ENCODE data around the gene THUMPD3. TPM values are rescaled to one million over a fixed set of nuclear protein-coding genes. Genes with fewer than 3 reads are reported as not detected.

Gene THUMPD3
- total RNA-seq, 1 donor from 2014 or later, result 58.6 TPM

GRCh38 chr3:9345041-9345440 is 17.8 kb upstream of the THUMPD3 start:
- Mint-ChIP-seq H3K4me3 (no peak overlapping the region), H3K27me3 (no peaks in the 10 kb centered on the region), H3K9me3 (no peaks in the 10 kb centered on the region), H3K27ac (no peak overlapping the region), H3K4me1 (no peaks in the 10 kb centered on the region), H3K36me3 (ENCODE audit: low read depth) (no peaks in the 10 kb centered on the region)
- intact Hi-C loops (cut with micrococcal nuclease), result no loop called here
- no peak for DNase-seq

- H3K36me3 Mint-ChIP-seq (ENCODE audit: low read depth), result no peaks in the 10 kb centered on the region
- DNase-seq, result no peak
- no peaks in the 10 kb centered on the region for H3K27me3 Mint-ChIP-seq
- no peaks in the 10 kb centered on the region for H3K9me3 Mint-ChIP-seq
- H3K27ac Mint-ChIP-seq, result no peak overlapping the region
- intact Hi-C loops (cut with micrococcal nuclease), result no loop called here
- H3K4me3 Mint-ChIP-seq, result no peak overlapping the region
- H3K4me1 Mint-ChIP-seq, result no peaks in the 10 kb centered on the region
These were observed 16.7 kb upstream of the THUMPD3 start for GRCh38 chr3:9346141-9346540.

DNA sequence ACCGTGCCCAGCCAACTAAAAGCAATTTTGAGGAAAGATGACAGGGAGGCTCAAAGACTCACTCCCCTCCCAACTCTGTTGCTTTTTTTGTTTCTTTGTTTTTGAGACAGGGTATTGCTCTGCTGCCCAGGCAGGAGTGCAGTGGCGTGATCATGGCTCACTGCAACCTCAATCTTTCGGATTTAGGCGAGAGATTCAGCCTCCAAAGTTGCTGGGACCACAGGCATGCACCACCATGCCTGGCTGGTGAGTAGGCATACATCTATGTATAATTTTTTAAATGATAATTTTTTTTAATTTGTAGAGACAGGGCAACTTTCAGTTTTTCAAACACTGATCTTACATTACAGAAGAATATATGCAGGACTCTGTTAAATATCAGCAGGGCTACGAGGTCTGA is 15.8 kb upstream of the THUMPD3 start:
- H3K27me3 Mint-ChIP-seq, result no peaks in the 10 kb centered on the region
- intact Hi-C loops (cut with micrococcal nuclease), result no loop called here
- no peaks in the 10 kb centered on the region for H3K36me3 Mint-ChIP-seq (ENCODE audit: low read depth)
- H3K27ac Mint-ChIP-seq, result no peak overlapping the region
- DNase-seq, result no peak
- H3K9me3 Mint-ChIP-seq, result no peaks in the 10 kb centered on the region
- H3K4me3 Mint-ChIP-seq, result no peak overlapping the region
- no peaks in the 10 kb centered on the region for H3K4me1 Mint-ChIP-seq

- no peak overlapping the region for H3K27ac Mint-ChIP-seq
- H3K36me3 Mint-ChIP-seq (ENCODE audit: low read depth), result no peaks in the 10 kb centered on the region
- no peaks in the 10 kb centered on the region for H3K27me3 Mint-ChIP-seq
- no peak overlapping the region for H3K4me3 Mint-ChIP-seq
- intact Hi-C loops (cut with micrococcal nuclease), result no loop called here
- H3K4me1 Mint-ChIP-seq, result no peaks in the 10 kb centered on the region
- H3K9me3 Mint-ChIP-seq, result no peaks in the 10 kb centered on the region
- DNase-seq, result no peak
These were observed 15.0 kb upstream of the THUMPD3 start for GRCh38 chr3:9347887-9348286.

DNA sequence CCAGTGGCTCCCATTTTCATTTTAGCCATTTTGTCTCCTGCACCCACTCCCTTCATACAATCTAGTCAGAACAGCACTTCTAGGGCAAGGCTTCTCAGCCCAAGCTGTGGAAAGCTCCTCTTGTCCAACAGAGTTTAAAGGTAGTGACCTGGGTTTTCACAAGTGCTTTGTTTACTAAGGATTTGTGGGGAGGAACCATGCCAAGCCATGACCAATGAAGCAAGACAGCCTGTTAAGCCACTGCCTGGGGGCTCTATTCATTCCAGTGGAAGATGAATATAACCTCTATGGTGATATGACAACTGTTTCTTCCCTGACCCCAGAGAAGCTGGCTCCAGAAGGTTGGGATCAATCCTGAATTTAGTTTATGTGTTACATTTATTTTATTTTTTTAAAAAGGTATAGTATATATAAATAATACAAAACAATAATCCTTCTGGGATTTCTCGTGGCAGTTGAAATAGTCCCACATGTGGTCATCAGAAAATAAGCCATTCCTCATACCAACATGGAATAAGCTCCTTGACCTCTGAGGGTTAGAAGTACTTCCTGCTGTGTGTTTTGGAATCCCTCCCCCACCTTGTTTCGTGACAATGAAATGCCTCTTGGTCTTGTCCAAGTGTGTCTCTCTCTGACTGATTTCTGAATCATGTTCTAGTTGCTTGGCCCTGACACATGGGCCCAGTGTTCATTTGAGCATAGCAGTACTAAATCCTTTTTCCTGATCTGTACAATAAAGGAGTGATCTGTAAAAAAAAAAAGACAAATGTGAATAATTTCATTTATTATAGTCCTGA is 13.3 kb upstream of the THUMPD3 start:
- Mint-ChIP-seq H3K27me3 (no peaks in the 10 kb centered on the region), H3K9me3 (no peaks in the 10 kb centered on the region), H3K4me3 (no peak overlapping the region), H3K27ac (no peak overlapping the region), H3K4me1 (peaks cover 6% of the 10 kb centered on the region), H3K36me3 (ENCODE audit: low read depth) (no peaks in the 10 kb centered on the region)
- no peak for DNase-seq
- intact Hi-C loops (cut with micrococcal nuclease), result loop anchor here (5.0 kb wide), 2 partner anchors 153 to 378 kb away; no protein-coding TSS in a partner anchor

DNA sequence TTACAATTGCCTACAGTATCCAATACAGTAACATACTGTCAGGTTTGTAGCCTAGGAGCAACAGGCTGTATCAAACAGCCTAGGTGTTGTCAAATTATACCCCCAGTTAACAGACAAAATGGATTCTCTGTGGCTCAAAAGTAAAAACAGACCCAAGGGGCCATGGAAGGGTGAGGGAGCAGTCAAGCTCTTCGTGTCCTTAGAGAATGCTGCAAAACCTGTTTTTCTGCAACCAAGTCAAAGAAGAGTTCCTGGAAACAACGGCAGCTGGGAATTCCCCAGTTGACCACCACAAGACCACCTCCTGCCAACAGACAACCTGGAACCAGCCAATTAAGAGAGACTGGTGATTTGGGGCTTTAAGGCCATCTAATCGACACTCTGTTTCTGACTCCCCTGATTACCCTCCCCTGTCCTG is 11.1 kb upstream of the THUMPD3 start:
- Mint-ChIP-seq H3K4me3 (no peak overlapping the region), H3K4me1 (peaks cover 15% of the 10 kb centered on the region), H3K9me3 (no peaks in the 10 kb centered on the region), H3K36me3 (ENCODE audit: low read depth) (no peaks in the 10 kb centered on the region), H3K27me3 (no peaks in the 10 kb centered on the region), H3K27ac (no peak overlapping the region)
- DNase-seq, result no peak
- intact Hi-C loops (cut with micrococcal nuclease), result loop anchor here (2.0 to 5.0 kb wide), 3 partner anchors 71 to 376 kb away; no protein-coding TSS in a partner anchor

GRCh38 chr3:9352917-9353752 is 9.7 kb upstream of the THUMPD3 start:
- intact Hi-C loops (cut with micrococcal nuclease), result loop anchor here (2.0 to 5.0 kb wide), 3 partner anchors 70 to 374 kb away; no protein-coding TSS in a partner anchor

GRCh38 chr3:9361691-9362388 is 1.0 kb upstream of the THUMPD3 start:
- H3K4me1 Mint-ChIP-seq, result peaks cover 19% of the 10 kb centered on the region
- intact Hi-C loops (cut with micrococcal nuclease), result loop anchor here (2.0 to 5.0 kb wide), 4 partner anchors 61 to 400 kb away; partner anchors contain the start of genes BRPF1, MTMR14 and RAD18
- peaks cover 26% of the 10 kb centered on the region for H3K36me3 Mint-ChIP-seq (ENCODE audit: low read depth)
- peaks cover 5% of the 10 kb centered on the region for H3K9me3 Mint-ChIP-seq
- H3K4me3 Mint-ChIP-seq, result peak overlapping the region; percentile 92
- peaks cover 3% of the 10 kb centered on the region for H3K27me3 Mint-ChIP-seq
- no peak for DNase-seq
- no peak overlapping the region for H3K27ac Mint-ChIP-seq

More at GRCh38 chr3:9352917-9353752, 9.7 kb upstream of the THUMPD3 start:
- Mint-ChIP-seq H3K27me3 (no peaks in the 10 kb centered on the region), H3K27ac (no peak overlapping the region), H3K9me3 (no peaks in the 10 kb centered on the region), H3K36me3 (ENCODE audit: low read depth) (no peaks in the 10 kb centered on the region), H3K4me3 (no peak overlapping the region), H3K4me1 (peaks cover 15% of the 10 kb centered on the region)
- DNase-seq, result peak; percentile 87

DNA sequence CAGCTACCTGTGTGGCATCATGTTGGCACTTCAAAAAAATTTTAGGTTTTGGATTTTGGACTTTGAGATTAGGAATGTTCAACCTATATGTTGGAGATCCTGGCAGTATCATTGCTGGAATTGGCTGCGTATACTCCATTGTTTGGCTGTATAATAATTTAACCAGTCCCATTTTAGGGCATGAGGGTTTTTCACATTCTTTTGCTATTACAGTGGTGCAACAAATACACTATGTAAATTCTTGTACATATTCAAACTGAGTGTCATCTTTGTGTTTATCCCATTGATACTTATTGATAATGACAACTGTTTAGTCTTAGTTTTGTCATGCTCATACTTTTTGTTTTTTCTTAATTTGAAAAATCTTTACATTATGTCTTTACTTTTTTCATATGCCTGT is 6.7 kb downstream of the THUMPD3 start:
- Mint-ChIP-seq H3K27me3 (no peaks in the 10 kb centered on the region), H3K4me1 (peaks cover 19% of the 10 kb centered on the region), H3K27ac (no peak overlapping the region), H3K36me3 (ENCODE audit: low read depth) (peaks cover 63% of the 10 kb centered on the region), H3K4me3 (no peak overlapping the region), H3K9me3 (no peaks in the 10 kb centered on the region)
- DNase-seq, result no peak
- intact Hi-C loops (cut with micrococcal nuclease), result no loop called here

DNA sequence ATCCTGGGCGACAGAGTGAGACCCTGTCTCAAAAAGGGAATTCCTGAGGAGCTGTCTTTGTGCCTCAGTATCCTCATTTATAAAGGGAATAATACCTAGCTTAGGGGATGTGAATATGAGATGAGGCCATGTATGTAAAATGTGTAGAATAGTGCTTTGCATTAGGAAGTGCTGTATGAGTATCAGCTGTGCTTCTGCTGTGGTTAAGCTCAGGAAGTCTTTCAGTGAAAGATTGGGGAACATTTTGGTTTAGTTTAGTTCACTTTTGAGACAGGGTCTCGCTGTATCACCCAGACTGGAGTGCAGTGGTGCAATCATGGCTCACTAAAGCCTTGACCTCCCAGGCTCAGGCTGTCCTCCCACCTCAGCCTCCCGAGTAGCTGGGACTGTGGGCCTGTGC is 10.6 kb downstream of the THUMPD3 start:
- no peaks in the 10 kb centered on the region for H3K27me3 Mint-ChIP-seq
- peak overlapping the region; percentile 25 for H3K27ac Mint-ChIP-seq

DNA sequence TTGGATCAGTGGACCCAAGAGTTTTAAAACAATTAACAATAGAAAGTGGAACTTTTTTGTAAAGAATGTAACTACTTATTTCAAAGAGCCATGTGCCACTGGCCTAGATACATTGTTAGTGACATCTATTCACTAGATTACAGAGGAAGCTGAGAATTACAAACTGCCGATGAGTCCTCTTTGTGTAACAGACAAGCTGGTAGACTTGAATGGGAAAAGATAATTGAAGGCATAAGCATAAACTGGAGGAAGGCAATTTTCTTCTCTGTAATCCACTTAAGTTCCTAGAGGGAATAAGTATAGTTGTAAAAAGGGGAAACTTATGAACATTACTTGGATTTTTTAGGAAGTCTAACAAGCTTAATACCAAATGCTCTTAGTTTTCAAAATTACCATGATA is 15.1 kb downstream of the THUMPD3 start:
- no peak for DNase-seq
- Mint-ChIP-seq H3K27ac (peak overlapping the region; percentile 45), H3K4me1 (peaks cover 13% of the 10 kb centered on the region), H3K27me3 (no peaks in the 10 kb centered on the region), H3K4me3 (no peak overlapping the region), H3K9me3 (no peaks in the 10 kb centered on the region), H3K36me3 (ENCODE audit: low read depth) (peaks cover 64% of the 10 kb centered on the region)
- intact Hi-C loops (cut with micrococcal nuclease), result no loop called here

More for the DNA sequence above, 10.6 kb downstream of the THUMPD3 start:
- intact Hi-C loops (cut with micrococcal nuclease), result no loop called here
- Mint-ChIP-seq H3K4me1 (peaks cover 13% of the 10 kb centered on the region), H3K4me3 (no peak overlapping the region), H3K36me3 (ENCODE audit: low read depth) (peaks cover 75% of the 10 kb centered on the region), H3K9me3 (no peaks in the 10 kb centered on the region)
- no peak for DNase-seq

DNA sequence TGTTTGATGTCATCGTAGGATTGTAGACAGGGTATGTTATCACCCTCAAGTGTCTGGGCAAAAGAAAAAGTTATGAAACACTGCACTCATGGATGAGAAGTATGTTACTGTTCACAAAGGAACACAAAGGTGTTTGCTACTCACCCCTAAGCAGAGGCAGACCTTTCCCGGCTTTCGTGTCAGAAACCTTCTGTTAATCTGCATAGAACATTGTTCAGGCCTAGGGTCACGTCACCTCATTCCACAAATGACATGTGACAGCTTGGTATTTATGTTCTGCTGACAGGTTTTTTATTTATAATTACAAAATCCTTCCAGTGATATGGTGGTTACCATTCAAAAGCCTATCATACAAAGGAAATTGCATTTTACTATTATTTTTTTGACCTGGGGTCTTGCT is 16.5 kb downstream of the THUMPD3 start:
- Mint-ChIP-seq H3K4me3 (no peak overlapping the region), H3K9me3 (no peaks in the 10 kb centered on the region), H3K27ac (no peak overlapping the region), H3K36me3 (ENCODE audit: low read depth) (peaks cover 60% of the 10 kb centered on the region), H3K4me1 (peaks cover 10% of the 10 kb centered on the region), H3K27me3 (no peaks in the 10 kb centered on the region)
- no peak for DNase-seq
- intact Hi-C loops (cut with micrococcal nuclease), result no loop called here

DNA sequence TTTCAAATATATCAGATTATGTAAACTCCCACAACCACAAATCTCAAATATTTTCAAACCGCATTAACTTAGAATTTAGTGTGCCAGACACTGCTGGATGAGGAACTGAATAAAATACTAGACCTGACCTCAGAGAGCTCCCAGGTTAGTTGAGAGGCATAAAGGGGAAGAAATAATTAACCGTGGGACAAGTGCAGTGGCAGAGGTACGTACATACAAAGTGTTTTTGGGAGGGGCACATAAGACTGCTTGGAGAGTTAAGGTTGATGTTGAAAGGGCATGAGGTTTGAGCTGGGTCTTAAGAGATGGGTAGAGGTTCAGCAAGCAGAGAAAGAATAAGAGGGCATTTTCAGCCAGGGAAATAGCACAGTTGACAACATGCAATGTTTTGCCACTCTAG is 17.2 kb downstream of the THUMPD3 start:
- no peak for DNase-seq
- Mint-ChIP-seq H3K4me3 (no peak overlapping the region), H3K27ac (peak overlapping the region; percentile 34), H3K9me3 (no peaks in the 10 kb centered on the region), H3K36me3 (ENCODE audit: low read depth) (peaks cover 59% of the 10 kb centered on the region), H3K4me1 (peaks cover 10% of the 10 kb centered on the region), H3K27me3 (no peaks in the 10 kb centered on the region)
- intact Hi-C loops (cut with micrococcal nuclease), result no loop called here

Data from activated CD4-positive, alpha-beta T cell treated with anti-CD3 and anti-CD28 coated beads, Interleukin-2, amount 10 ng/mL, durations not matched to agents 24 days and 14 days (primary cell).